Activated naive CD4-positive, alpha-beta T cell treated with anti-CD3 and anti-CD28 coated beads, Interleukin-2, amount 10 ng/mL, durations not matched to agents 7 days and 5 days (primary cell): Measurements from ENCODE around the gene SGMS1.
"Not testable (repeated sequence)": the region's sequence is repeated elsewhere in the genome, so short reads cannot be mapped to it uniquely, and the experiment has no call there.

Experiments
- CTCF ChIA-PET: fragments of 350-600 bp; sonication (Branson Sonifier 250); formaldehyde crosslinking; loops from one replicate; lab custom pipeline; 2021; ENCODE audit warnings: antibody characterized with exemption; lab: Charles Lee
- DNase-seq: peaks from one replicate; pipeline ENCODE4 v3.0.0-alpha.2; 2020
- H3K27ac Mint-ChIP-seq: one replicate; pipeline ENCODE4 v1.8.0; 2021; ENCODE audit warnings: mild to moderate bottlenecking, moderate library complexity, mixed read lengths
- H3K27me3 Mint-ChIP-seq: one replicate; pipeline ENCODE4 v1.8.0; 2021; ENCODE audit warnings: mild to moderate bottlenecking, mixed read lengths
- H3K36me3 Mint-ChIP-seq: one replicate; pipeline ENCODE4 v1.8.0; 2021; ENCODE audit warnings: mixed read lengths
- H3K4me1 Mint-ChIP-seq: one replicate; pipeline ENCODE4 v1.8.0; 2021; ENCODE audit warnings: mixed read lengths
- H3K4me3 Mint-ChIP-seq: one replicate; pipeline ENCODE4 v1.8.0; 2021; ENCODE audit warnings: mild to moderate bottlenecking, moderate library complexity, mixed read lengths
- H3K9me3 Mint-ChIP-seq: one replicate; pipeline ENCODE4 v1.8.0; 2021; ENCODE audit warnings: mixed read lengths

The SGMS1 gene

DNA sequence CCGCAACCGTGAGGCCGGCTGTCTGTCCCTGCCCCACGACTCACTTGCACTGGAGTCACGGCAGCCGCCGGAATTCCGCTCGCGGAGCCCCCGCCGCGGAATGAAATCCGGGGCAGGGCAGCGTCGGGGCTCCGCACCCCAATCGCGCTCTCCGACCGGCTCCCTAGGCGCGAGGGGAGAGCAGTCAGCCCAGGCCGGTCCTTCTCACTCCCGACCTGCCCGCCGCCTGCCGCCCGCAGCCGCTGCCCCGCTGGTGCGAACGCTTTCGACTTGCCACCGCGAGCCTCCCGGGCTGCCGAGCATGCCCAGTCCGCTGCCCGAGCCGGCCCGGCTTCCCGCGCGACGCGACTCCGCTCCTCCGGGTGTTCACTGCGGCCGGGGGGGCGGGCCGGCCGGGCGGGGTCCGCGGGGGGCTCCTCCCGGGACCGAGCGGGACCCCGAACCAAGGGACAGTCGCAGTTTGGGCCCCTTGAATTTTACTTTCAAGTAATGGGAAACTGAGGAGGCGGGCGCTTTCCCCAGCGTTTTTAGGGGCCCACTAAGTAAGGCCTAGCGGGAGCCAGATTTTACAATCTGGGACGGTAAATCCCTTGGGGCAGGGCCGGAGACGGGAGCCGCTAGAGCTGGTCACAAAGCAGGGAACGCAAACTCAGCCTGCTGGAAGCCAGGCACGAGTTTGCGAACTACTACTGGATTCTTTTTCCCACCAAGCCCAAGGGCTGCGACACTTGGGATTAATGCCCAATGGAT is at the start of gene SGMS1:
TSS of gene SGMS1 (minus strand) at position 294 of the 750 bp plus-strand sequence. CDS start 279,842 bp downstream, outside the sequence.
- DNase-seq = peak; percentile 84
- Mint-ChIP-seq H3K36me3 (peaks cover 2% of the 10 kb centered on the region), H3K9me3 (no peaks in the 10 kb centered on the region), H3K27me3 (no peaks in the 10 kb centered on the region), H3K4me1 (peaks cover 43% of the 10 kb centered on the region), H3K27ac (peak within 1 kb of the TSS; percentile 98), H3K4me3 (peak within 1 kb of the TSS; percentile 86)
- CTCF ChIA-PET = interaction anchor here (1.0 kb wide), 1 partner anchor 13 kb away, joined by 4 read pairs; no protein-coding TSS in a partner anchor

DNA sequence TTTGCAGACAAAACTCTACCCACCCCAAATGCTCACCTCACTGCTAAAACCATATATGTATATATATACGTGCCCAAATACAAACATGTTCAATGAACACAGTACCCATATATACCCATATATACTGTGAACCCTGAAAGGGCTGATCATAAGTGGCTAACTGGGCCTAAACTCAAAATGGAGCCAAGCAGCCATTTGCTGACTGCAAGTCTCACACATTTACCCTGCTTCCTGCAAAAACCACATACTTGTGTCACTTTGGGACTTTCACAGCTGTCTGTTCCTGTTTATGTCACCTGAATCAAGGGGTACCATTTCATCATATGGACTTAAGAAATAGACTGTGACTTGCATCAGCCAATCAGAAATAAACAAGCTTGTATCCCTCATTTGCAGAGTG is 48.4 kb upstream of the SGMS1 start:
- H3K27me3 Mint-ChIP-seq = not testable (repeated sequence)
- peak; percentile 49 for DNase-seq
- peak overlapping the region; percentile 84 for H3K27ac Mint-ChIP-seq

DNA sequence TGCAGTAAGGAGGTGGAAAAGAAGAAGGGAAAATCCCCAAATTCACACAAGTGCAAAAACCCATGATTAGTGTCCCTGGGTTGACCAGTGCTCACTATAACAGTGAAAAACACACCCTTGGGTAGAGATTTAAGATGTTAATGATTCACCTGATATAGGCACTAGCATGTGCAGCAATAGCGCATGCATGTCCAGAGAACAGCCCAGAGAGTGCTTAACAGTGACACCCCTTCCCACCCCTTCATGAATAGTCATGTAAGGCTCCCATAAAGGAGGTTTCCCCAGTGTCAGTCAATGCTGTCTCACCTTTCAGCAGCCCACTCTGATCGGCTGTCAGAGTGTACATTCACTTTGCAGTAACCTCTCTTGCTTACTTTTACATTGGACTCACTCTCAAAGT is 47.9 kb upstream of the SGMS1 start:
- H3K9me3 Mint-ChIP-seq = peaks cover 18% of the 10 kb centered on the region
- H3K4me3 Mint-ChIP-seq, CTCF ChIA-PET, H3K27me3 Mint-ChIP-seq, DNase-seq: not testable (repeated sequence)
- H3K4me1 Mint-ChIP-seq = peaks cover 23% of the 10 kb centered on the region
- peak overlapping the region; percentile 84 for H3K27ac Mint-ChIP-seq
- peaks cover 21% of the 10 kb centered on the region for H3K36me3 Mint-ChIP-seq

More for the DNA sequence above, 48.4 kb upstream of the SGMS1 start:
- peaks cover 21% of the 10 kb centered on the region for H3K36me3 Mint-ChIP-seq
- H3K4me3 Mint-ChIP-seq, CTCF ChIA-PET: not testable (repeated sequence)
- peaks cover 23% of the 10 kb centered on the region for H3K4me1 Mint-ChIP-seq
- H3K9me3 Mint-ChIP-seq = peaks cover 18% of the 10 kb centered on the region

DNA sequence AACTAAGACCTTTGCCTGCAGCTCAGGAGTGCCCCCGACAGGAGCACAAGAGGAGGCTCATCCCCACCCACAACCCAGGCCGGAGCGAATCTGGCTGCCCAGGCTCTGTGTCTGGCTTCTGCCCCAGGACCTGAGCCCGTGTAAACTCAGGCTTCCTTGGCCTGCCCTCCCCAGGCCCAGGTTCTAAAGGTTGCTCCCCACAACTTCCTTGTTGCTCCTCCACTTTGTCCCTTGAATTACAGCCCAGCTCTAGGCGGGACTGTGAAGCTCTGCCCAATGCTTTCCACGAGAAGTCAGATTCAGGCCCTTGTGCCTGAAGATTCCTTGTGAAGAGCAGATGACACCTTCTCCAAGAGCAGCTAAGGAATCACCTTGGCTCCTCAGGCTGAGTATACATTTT is 46.2 kb upstream of the SGMS1 start:
- DNase-seq, H3K27me3 Mint-ChIP-seq, CTCF ChIA-PET, H3K4me3 Mint-ChIP-seq, H3K27ac Mint-ChIP-seq: not testable (repeated sequence)
- peaks cover 18% of the 10 kb centered on the region for H3K9me3 Mint-ChIP-seq
- H3K4me1 Mint-ChIP-seq = peaks cover 23% of the 10 kb centered on the region
- peaks cover 21% of the 10 kb centered on the region for H3K36me3 Mint-ChIP-seq

GRCh38 chr10:50667353-50667752 is 43.6 kb upstream of the SGMS1 start:
- CTCF ChIA-PET = not testable (repeated sequence)
- peaks cover 15% of the 10 kb centered on the region for H3K4me1 Mint-ChIP-seq

DNA sequence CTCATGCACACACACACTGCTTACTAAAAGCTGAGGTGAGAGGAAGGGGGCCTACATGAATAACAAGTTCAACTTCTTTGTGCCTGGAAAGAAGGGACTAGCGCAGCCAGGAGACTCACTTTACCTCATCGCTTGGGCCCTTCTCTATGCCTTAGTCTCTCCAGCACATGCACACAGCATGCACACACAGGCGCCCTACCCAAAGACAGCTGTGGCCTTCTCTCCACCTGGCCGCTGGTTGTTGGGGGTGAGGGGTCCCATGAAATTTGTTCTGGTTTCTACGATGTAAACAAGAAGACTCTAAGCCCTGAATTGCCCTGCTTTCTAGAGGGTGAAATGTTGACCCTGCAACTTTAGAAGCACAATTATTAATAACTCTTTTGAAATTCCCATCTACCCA is 38.7 kb upstream of the SGMS1 start:
- H3K4me3 Mint-ChIP-seq, CTCF ChIA-PET, H3K4me1 Mint-ChIP-seq, DNase-seq, H3K27ac Mint-ChIP-seq, H3K9me3 Mint-ChIP-seq, H3K36me3 Mint-ChIP-seq: not testable (repeated sequence)
- H3K27me3 Mint-ChIP-seq = peaks cover 33% of the 10 kb centered on the region

More at GRCh38 chr10:50667353-50667752, 43.6 kb upstream of the SGMS1 start:
- not testable (repeated sequence) for DNase-seq, H3K27ac Mint-ChIP-seq, H3K4me3 Mint-ChIP-seq, H3K27me3 Mint-ChIP-seq
- Mint-ChIP-seq H3K9me3 (peaks cover 11% of the 10 kb centered on the region), H3K36me3 (peaks cover 13% of the 10 kb centered on the region)

DNA sequence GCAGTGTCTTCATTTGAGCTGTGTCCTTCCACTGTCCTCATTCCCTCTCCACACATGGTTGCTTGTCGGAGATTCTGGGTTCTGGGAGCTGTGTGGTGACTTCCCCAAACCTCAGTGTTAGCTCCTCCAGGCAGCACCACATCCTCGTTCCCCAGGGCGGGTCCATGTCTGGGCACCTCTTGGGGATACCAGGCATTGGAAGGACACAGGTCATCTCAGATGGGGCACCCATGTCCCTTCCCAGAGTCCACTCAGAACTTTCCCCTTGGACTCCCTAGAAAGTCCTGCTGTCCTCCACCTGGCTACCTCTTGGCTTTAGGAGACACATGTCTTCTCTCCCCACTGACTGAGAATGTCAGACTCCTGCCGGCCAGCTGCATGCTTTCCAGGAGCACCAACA is 37.8 kb upstream of the SGMS1 start:
- H3K27ac Mint-ChIP-seq, H3K4me1 Mint-ChIP-seq, H3K36me3 Mint-ChIP-seq, DNase-seq, H3K4me3 Mint-ChIP-seq, H3K9me3 Mint-ChIP-seq: not testable (repeated sequence)
- H3K27me3 Mint-ChIP-seq = peaks cover 33% of the 10 kb centered on the region
- CTCF ChIA-PET = interaction anchor here (0.6 kb wide), 1 partner anchor 228 kb away, joined by 3 read pairs; no protein-coding TSS in a partner anchor

GRCh38 chr10:50659865-50660730 is 36.3 kb upstream of the SGMS1 start:
- H3K9me3 Mint-ChIP-seq, H3K4me3 Mint-ChIP-seq, H3K27ac Mint-ChIP-seq, H3K4me1 Mint-ChIP-seq, H3K36me3 Mint-ChIP-seq, CTCF ChIA-PET: not testable (repeated sequence)
- H3K27me3 Mint-ChIP-seq = peaks cover 33% of the 10 kb centered on the region
- DNase-seq = peak; percentile 32

GRCh38 chr10:50659016-50659864 is 35.5 kb upstream of the SGMS1 start:
- peaks cover 39% of the 10 kb centered on the region for H3K27me3 Mint-ChIP-seq
- H3K4me1 Mint-ChIP-seq, H3K27ac Mint-ChIP-seq, DNase-seq, H3K4me3 Mint-ChIP-seq, H3K36me3 Mint-ChIP-seq, CTCF ChIA-PET, H3K9me3 Mint-ChIP-seq: not testable (repeated sequence)

DNA sequence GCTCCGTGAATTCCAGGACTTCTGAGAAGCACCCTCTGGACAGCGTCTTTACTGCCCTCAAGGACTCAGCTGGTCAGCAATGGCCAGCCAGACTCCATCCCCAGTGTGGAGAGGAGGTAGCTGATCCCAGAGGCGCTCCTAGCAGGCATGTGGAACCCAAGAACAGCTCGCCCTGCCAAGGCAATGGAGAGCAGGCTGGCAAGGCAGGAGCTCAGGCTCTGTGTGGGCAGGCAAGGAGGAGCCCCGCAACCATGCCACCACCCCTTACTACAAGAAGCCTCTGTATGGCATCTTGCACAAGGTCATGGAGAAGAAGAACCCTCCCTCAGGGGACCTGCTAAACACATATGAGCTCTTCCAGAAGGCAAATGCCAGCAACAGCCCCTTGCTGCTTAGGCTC is 34.4 kb upstream of the SGMS1 start:
- no peak for DNase-seq
- H3K36me3 Mint-ChIP-seq = no peaks in the 10 kb centered on the region
- H3K9me3 Mint-ChIP-seq = no peaks in the 10 kb centered on the region
- peaks cover 46% of the 10 kb centered on the region for H3K27me3 Mint-ChIP-seq
- no peak overlapping the region for H3K27ac Mint-ChIP-seq
- H3K4me3 Mint-ChIP-seq = no peak overlapping the region
- CTCF ChIA-PET = no interaction called here
- peaks cover 9% of the 10 kb centered on the region for H3K4me1 Mint-ChIP-seq

GRCh38 chr10:50653758-50654157 is 30.0 kb upstream of the SGMS1 start:
- Mint-ChIP-seq H3K27ac (no peak overlapping the region), H3K27me3 (peaks cover 23% of the 10 kb centered on the region), H3K4me1 (peaks cover 16% of the 10 kb centered on the region), H3K4me3 (no peak overlapping the region), H3K36me3 (no peaks in the 10 kb centered on the region), H3K9me3 (no peaks in the 10 kb centered on the region)
- DNase-seq = no peak
- CTCF ChIA-PET = interaction anchor here (0.8 to 1.6 kb wide), 9 partner anchors 9 to 122 kb away, joined by 3 to 9 read pairs (median 4); no protein-coding TSS in a partner anchor

DNA sequence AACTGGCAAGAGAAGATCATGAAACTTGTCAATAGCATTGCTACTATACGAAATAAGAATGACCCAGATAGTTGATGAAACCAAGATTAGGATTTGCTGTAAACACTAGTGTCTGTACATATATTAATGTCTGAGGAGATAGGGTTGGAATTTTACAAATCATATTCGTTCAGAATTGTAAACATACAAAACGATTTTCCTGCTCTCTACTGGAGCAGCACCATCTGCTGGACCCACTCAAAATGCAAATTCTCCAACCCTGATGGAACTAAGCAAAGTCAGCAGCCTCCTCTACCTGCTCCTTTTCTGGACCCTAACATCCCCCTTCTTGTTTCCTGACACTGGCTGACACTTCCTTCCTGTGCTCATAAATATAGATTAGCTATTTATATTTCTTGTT is 29.4 kb upstream of the SGMS1 start:
- H3K4me3 Mint-ChIP-seq = no peak overlapping the region
- CTCF ChIA-PET = interaction anchor here (0.8 to 1.6 kb wide), 8 partner anchors 9 to 121 kb away, joined by 3 to 9 read pairs (median 4); no protein-coding TSS in a partner anchor

DNA sequence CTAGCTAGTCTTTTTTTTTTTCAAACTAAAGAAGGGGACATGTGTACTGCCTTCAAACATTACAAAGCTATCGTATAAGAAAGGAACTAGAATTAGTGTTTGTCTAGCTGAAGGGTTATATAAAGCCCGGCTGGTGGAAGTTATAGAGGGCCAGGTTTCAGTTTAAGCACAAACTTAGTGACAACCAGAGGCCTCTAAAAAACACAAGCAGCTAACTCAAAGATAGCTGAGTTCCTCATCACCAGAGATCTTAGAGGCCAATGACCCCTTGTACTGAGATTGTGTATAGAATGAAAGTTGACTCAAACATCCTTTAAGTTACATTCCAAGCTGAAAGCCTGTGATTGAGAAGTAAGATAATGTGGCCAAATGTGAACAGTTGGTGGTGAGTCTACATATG is 28.1 kb upstream of the SGMS1 start:
- Mint-ChIP-seq H3K4me3 (no peak overlapping the region), H3K4me1 (peaks cover 16% of the 10 kb centered on the region), H3K27me3 (peaks cover 21% of the 10 kb centered on the region), H3K27ac (no peak overlapping the region), H3K36me3 (no peaks in the 10 kb centered on the region), H3K9me3 (no peaks in the 10 kb centered on the region)
- no peak for DNase-seq
- CTCF ChIA-PET = interaction anchor here (1.1 to 1.6 kb wide), 4 partner anchors 90 to 284 kb away, joined by 3 read pairs; no protein-coding TSS in a partner anchor

More for the DNA sequence above, 29.4 kb upstream of the SGMS1 start:
- H3K27ac Mint-ChIP-seq = no peak overlapping the region
- peak; percentile 44 for DNase-seq
- H3K36me3 Mint-ChIP-seq = no peaks in the 10 kb centered on the region
- peaks cover 16% of the 10 kb centered on the region for H3K4me1 Mint-ChIP-seq
- peaks cover 18% of the 10 kb centered on the region for H3K27me3 Mint-ChIP-seq
- H3K9me3 Mint-ChIP-seq = no peaks in the 10 kb centered on the region
